Stimulated activated CD8-positive, alpha-beta memory T cell treated with anti-CD3 and anti-CD28 coated beads, Interleukin-15, amount 100 ng/mL, for 1 hour (primary cell): Measurements from ENCODE around the gene KSR2.

Source experiments
- DNase-seq: peaks from one replicate; pipeline ENCODE4 v3.0.0-alpha.2; 2020; ENCODE audit warnings: low read depth

The KSR2 gene

GRCh38 chr12:117580015-117580717, 388.6 kb downstream of the KSR2 start:
- no peak for DNase-seq

GRCh38 chr12:117577122-117577657, 391.6 kb downstream of the KSR2 start:
- DNase-seq: no peak

- no peak for DNase-seq
These were observed 392.7 kb downstream of the KSR2 start for GRCh38 chr12:117576053-117576452.

DNA sequence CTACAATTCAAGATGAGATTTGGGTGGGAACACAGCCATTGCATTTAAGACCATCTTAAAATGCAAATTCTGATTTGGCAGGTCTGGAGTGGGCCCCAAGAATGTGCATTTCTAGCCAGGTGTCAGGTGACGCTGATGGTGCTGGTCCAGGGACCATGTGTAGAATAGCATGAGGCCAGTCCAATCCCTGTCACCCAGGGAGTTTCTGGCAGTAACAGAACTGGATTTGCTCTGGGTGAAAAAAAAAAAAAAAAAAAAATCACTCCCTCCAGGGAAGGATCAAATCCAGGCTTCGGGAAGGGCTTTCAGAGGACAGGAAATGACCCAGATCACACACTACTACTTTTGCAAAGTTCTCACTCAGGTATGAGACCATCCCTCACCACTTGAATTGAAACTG, 394.1 kb downstream of the KSR2 start:
- no peak for DNase-seq

DNA sequence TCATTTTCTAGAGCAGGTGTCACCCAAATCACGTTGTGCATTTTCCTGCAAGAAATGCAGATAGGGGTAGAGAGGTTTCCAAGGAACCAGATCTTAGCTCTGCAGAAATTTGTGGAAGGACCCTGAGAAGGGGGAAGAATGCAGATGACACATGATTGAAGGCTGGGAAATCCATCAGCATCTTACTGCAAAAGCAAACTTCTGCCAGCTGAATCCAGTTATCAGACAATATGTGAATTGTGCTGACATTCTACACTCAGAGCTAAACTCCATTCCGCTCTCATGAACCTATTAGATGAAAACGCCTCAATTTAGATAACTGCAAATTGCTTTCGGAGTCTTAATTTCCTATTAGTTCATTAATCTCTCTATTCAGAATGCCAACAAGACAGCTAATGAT, 396.0 kb downstream of the KSR2 start:
- DNase-seq: no peak

DNA sequence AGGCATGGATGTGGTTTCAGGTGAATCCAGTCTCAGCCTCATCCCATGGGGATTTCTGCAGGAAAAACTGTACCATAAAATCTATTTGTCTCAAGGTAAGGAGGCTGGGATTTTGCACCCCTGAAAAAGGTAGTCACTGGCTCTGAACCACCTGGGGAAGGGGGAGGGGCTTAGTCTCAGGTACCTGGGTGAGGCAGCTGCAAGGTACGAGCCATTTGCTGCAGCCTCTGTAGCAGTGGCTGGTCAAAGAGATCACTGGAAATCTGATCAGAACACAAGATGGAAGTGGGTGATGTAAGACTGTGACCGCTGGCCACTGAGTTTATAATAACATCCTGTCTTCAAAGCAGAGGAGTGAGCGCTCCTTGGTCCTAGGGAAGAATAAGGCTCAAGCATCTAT, 397.5 kb downstream of the KSR2 start:
- DNase-seq: no peak

DNA sequence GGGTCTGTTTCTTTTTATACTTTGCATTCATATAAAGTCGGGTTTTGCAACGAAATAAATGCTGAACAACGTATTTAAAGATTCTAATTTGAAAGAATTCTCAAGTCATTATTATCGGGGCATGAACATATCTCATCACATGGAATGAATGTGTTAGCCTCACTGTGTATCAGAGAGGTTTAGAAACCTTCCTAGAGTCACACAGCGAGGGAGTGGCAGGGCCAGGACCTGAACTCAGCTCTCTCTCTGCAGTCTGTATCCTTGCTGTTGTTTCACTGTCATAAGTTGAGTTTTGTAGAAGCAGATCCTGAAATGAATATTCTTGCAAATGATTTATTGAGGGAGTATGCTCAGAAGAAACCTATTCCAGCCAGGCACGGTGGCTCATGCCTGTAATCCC, 398.2 kb downstream of the KSR2 start:
- DNase-seq: no peak

DNA sequence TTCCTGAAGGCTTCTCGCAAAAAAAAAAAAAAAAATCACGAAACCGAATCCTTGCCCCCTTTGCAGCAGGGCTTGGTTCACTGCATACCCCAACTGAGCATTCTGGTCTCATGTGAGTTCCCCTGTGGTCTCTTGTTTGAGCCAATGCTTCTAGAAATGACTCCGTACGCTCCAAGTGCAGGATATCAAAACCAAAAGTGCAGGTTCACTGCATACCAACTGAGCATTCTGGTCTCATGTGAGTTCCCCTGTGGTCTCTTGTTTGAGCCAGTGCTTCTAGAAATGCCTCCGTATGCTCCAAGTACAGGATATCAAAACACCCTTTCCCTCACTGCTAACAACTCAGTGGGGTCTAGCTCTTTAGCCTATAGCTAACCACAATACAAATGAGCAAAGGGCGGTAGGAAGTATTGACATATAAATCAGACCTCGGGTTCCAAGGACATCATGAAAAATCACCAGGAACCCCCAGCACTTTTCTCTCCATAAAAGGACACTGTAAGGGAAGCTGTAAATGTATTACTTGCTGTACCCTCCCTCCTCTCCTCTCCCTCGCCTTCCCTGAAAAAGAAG, 401.1 kb downstream of the KSR2 start:
- DNase-seq: no peak

- no peak for DNase-seq
These were observed 403.9 kb downstream of the KSR2 start for GRCh38 chr12:117564881-117565280.

GRCh38 chr12:117563706-117564105, 405.1 kb downstream of the KSR2 start:
- no peak for DNase-seq

- no peak for DNase-seq
These were observed 405.8 kb downstream of the KSR2 start for GRCh38 chr12:117563007-117563406.

- DNase-seq: no peak
These were observed 406.8 kb downstream of the KSR2 start for GRCh38 chr12:117561990-117562389.

DNA sequence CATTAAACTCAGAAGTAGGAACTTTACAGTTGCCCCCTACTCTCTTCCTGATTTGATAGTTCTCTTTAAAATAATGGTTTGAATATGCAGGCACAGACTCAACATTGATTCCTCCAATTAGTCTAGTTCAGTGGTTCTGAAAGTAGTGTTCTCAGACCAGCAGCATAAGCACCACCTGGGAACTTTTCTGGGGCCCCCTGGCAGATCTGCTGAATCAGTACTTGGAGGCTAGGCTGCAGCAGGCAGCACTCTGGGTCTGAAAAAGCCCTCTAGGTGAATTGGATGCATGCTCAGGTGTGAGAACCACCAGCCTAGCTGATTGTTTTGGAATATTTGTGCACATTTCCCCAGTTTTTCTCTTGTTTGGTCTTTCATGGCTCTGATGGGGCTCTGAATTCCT, 408.8 kb downstream of the KSR2 start:
- no peak for DNase-seq

GRCh38 chr12:117555889-117556288, 412.9 kb downstream of the KSR2 start:
- no peak for DNase-seq

DNA sequence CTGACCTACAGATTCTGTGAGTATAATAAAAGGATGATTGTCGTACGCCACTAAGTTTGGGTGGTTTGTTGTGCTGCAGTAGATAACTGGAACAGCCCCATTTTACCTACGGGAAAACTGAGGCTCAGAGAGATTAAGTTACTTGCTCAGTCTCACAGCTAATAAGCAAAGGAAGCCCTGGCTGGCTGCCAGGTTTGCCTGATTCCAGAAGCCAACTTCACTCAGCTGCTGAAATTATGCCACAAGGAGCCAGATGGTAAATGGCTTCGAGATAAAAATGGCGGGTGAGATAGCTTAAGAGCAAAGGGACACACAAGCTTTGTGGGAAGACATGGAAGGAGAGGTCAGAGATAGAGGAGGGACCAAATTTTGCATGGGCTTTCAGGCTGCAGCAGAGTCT, 415.8 kb downstream of the KSR2 start:
- no peak for DNase-seq

GRCh38 chr12:117551665-117552064, 417.1 kb downstream of the KSR2 start:
- no peak for DNase-seq

GRCh38 chr12:117547209-117547608, 421.6 kb downstream of the KSR2 start:
- DNase-seq: no peak

- no peak for DNase-seq
These were observed 423.6 kb downstream of the KSR2 start for GRCh38 chr12:117545216-117545615.

- no peak for DNase-seq
These were observed 428.8 kb downstream of the KSR2 start for GRCh38 chr12:117540011-117540410.

DNA sequence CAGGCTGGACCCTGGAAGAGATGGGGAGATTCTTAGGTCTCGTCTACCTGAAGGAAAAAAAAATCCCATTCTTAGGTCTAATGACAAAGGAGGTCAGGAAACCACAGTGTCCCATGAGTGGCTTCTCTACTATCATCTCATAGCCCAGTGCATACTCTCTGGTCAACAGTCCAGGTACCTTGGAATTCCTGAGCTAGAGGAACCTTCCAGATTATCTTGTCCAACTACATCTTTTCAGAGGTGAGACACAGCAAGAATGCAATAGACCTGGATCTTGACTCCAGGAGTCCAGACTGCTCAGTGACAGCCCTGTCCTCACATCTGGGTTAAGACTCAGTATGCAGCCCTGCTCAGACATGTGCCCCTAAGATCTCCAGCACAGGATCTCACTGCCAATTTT, 429.9 kb downstream of the KSR2 start:
- DNase-seq: no peak

DNA sequence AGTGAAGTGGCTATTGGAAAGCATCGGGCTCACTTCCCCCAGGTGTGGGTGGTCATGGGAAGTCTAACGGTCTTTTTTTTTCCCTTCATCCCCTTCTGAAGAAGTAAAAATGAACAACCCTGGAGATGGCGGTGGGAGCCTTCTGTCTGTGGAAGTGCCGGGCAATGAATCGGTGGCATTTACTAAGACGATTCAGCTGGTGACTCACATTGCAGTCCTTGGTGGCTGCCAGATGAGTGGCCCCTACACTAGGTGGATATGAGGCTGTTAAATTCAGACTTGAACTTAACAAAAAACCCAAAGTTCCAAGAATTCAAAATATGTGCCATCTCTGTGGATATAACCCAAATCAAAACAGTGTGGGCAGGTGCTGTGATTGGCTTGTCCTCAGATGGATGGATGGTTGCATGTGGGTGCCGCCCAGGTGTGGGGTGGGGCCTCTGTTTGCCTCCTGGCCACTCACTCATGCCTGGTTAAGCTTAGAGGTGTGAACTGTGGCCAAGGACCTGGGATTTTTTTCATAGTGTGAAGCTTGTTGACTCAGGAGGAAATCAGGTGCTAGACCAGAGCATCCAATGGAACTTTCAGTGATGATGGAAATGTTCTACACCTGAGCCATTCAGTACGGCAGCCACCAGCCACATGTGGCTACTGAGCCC, 430.6 kb downstream of the KSR2 start:
- no peak for DNase-seq

GRCh38 chr12:117533687-117534086, 435.1 kb downstream of the KSR2 start:
- DNase-seq: no peak

- DNase-seq: no peak
These were observed 438.0 kb downstream of the KSR2 start for GRCh38 chr12:117530796-117531195.
